Hepatocyte (in vitro differentiated cells): ENCODE data around the gene PLSCR2. TPM values are rescaled to one million over a fixed set of nuclear protein-coding genes. Genes with fewer than 3 reads are reported as not detected.

Experiments used
- DNase-seq: peaks from one replicate; pipeline ENCODE4 v3.0.0-alpha.2; 2016; ENCODE audit warnings: low spot score
- H2AFZ ChIP-seq: fragments of 200-600 bp; sonication (generic); 2 replicates; pipeline ENCODE4 v1.6.0; 2016; ENCODE audit warnings: antibody characterized with exemption, mild to moderate bottlenecking
- H3K27ac ChIP-seq: fragments of 200-600 bp; sonication (generic); 2 replicates; pipeline ENCODE4 v1.5.1; 2016; ENCODE audit warnings: mild to moderate bottlenecking
- H3K27me3 ChIP-seq: fragments of 200-600 bp; sonication (generic); 2 replicates; pipeline ENCODE4 v1.6.1; 2016
- H3K36me3 ChIP-seq: fragments of 200-600 bp; sonication (generic); replicated peaks from 2 replicates; pipeline ENCODE4 v1.5.1; 2016; ENCODE audit warnings: low read depth; ENCODE audit not compliant: insufficient read depth
- H3K4me1 ChIP-seq: fragments of 200-600 bp; sonication (generic); 2 replicates; pipeline ENCODE4 v1.5.1; 2016; ENCODE audit warnings: mild to moderate bottlenecking, moderate library complexity; ENCODE audit not compliant: insufficient read depth
- H3K4me2 ChIP-seq: fragments of 200-600 bp; sonication (generic); 2 replicates; pipeline ENCODE4 v1.6.0; 2016
- H3K4me3 ChIP-seq: fragments of 200-600 bp; sonication (generic); 2 replicates; pipeline ENCODE4 v1.5.1; 2016; ENCODE audit warnings: mild to moderate bottlenecking
- H3K79me2 ChIP-seq: fragments of 200-600 bp; sonication (generic); 2 replicates; pipeline ENCODE4 v1.6.0; 2017; ENCODE audit warnings: mild to moderate bottlenecking
- H3K9me2 ChIP-seq: fragments of 200-600 bp; sonication (generic); replicated peaks from 2 replicates; pipeline ENCODE4 v1.6.0; 2017; ENCODE audit warnings: mild to moderate bottlenecking; ENCODE audit not compliant: insufficient read depth
- H3K9me3 ChIP-seq: fragments of 200-600 bp; sonication (generic); 2 replicates; pipeline ENCODE4 v1.5.1; 2016; ENCODE audit warnings: low read depth, mild to moderate bottlenecking
- H4K20me1 ChIP-seq: fragments of 200-600 bp; sonication (generic); 2 replicates; pipeline ENCODE4 v1.6.0; 2016; ENCODE audit warnings: mild to moderate bottlenecking; ENCODE audit not compliant: insufficient read depth, poor library complexity, severe bottlenecking
- CTCF ChIP-seq: fragments of 200-600 bp; sonication (generic); IDR thresholded peaks from 2 replicates; pipeline ENCODE4 v1.5.1; 2016; ENCODE audit warnings: antibody characterized with exemption, mild to moderate bottlenecking; ENCODE audit not compliant: poor library complexity
- EZH2 ChIP-seq: fragments of 200-600 bp; sonication (generic); IDR thresholded peaks from 2 replicates; pipeline ENCODE4 v1.6.1; 2016; ENCODE audit warnings: antibody characterized with exemption, mild to moderate bottlenecking, borderline replicate concordance
- EZH2phosphoT487 ChIP-seq: fragments of 200-600 bp; sonication (generic); IDR thresholded peaks from one replicate; pipeline ENCODE4 v1.6.1; 2018; ENCODE audit warnings: antibody characterized with exemption, mild to moderate bottlenecking, low read depth, moderate library complexity; ENCODE audit not compliant: unreplicated experiment, severe bottlenecking
- WGBS: methylation state at CpG from one replicate; pipeline ENCODE4 v1.1.6; 2016; ENCODE audit warnings: low lambda C conversion rate; ENCODE audit errors: missing lambda C conversion rate; 5-methylcytosine and 5-hydroxymethylcytosine counted together
- polyA plus RNA-seq: library from polyadenylated mRNA; unstranded; fragments of >200 nt; fragmentation: Nextera tagmentation; extraction: Ambion mirVana; gene quantifications from 2 replicates; pipeline ENCODE4 v1.2.1, GENCODE V29; 2016
- total RNA-seq: library from RNA; depleted of rRNA; stranded (reverse); fragments of >200 nt; gene quantifications from 2 replicates; pipeline ENCODE4 v1.2.3, GENCODE V29; 2014

Gene PLSCR2
- total and polyA plus RNA-seq, 2 experiments from 2014 or later, result not detected

GRCh38 chr3:146386936-146387335 lies 82.4 kb downstream of the PLSCR2 start:
- H3K27ac ChIP-seq, result no peak overlapping the region
- H3K4me2 ChIP-seq, result no peak overlapping the region
- no peak for DNase-seq
- no peaks in the 10 kb centered on the region for H3K79me2 ChIP-seq
- H3K4me3 ChIP-seq, result no peak overlapping the region
- H3K9me3 ChIP-seq, result no peaks in the 10 kb centered on the region
- H4K20me1 ChIP-seq, result no peaks in the 10 kb centered on the region
- no peaks in the 10 kb centered on the region for H3K36me3 ChIP-seq
- H2AFZ ChIP-seq, result no peak overlapping the region
- H3K4me1 ChIP-seq, result no peaks in the 10 kb centered on the region
- TF ChIP-seq EZH2phosphoT487 (no peak), EZH2 (no peak), CTCF (no peak)
- H3K27me3 ChIP-seq, result no peaks in the 10 kb centered on the region
- 85% methylated on average over 1 of the region's 1 CpG for WGBS
- H3K9me2 ChIP-seq, result no peaks in the 10 kb centered on the region

GRCh38 chr3:146384786-146385185 lies 84.6 kb downstream of the PLSCR2 start:
- Histone ChIP-seq H3K9me3 (no peaks in the 10 kb centered on the region), H3K9me2 (no peaks in the 10 kb centered on the region), H3K4me1 (no peaks in the 10 kb centered on the region), H3K27me3 (no peaks in the 10 kb centered on the region), H3K4me3 (no peak overlapping the region), H3K27ac (no peak overlapping the region), H2AFZ (no peak overlapping the region), H3K4me2 (no peak overlapping the region), H4K20me1 (no peaks in the 10 kb centered on the region), H3K36me3 (no peaks in the 10 kb centered on the region), H3K79me2 (no peaks in the 10 kb centered on the region)
- DNase-seq, result no peak
- no peak for TF ChIP-seq EZH2phosphoT487

Other genes with a start within 250 kb of the PLSCR2 start
- gene PLSCR4, start 218.5 kb downstream of the PLSCR2 start, total RNA-seq, result 23.3 and 25.9 TPM in 2 replicates
- gene PLSCR4, start 218.5 kb downstream of the PLSCR2 start, polyA plus RNA-seq, result 11.3 and 12.6 TPM in 2 replicates
- 72.6 and 109 TPM in 2 replicates for gene PLSCR1, start 75.0 kb upstream of the PLSCR2 start, total RNA-seq
- 44.5 and 44.9 TPM in 2 replicates for gene PLSCR1, start 75.0 kb upstream of the PLSCR2 start, polyA plus RNA-seq
- 0.60 and 2.0 TPM in 2 replicates for gene PLSCR5, start 135.8 kb upstream of the PLSCR2 start, total RNA-seq
- gene PLSCR5, start 135.8 kb upstream of the PLSCR2 start, polyA plus RNA-seq, result 2.1 and 3.0 TPM in 2 replicates